PC-3 (cell line): Measurements from ENCODE around the gene TUBB2B.

ENCODE experiments used
- CTCF ChIP-seq: fragments of 300-600 bp; sonication (generic); conservative IDR thresholded peaks from 2 replicates; pipeline ENCODE4 v1.5.1; 2017; ENCODE audit warnings: antibody characterized with exemption, low read depth, mild to moderate bottlenecking, low read length
- EZH2phosphoT487 ChIP-seq: fragments of 300-600 bp; sonication (generic); IDR thresholded peaks from 2 replicates; pipeline ENCODE4 v1.6.1; 2018; ENCODE audit warnings: mild to moderate bottlenecking, antibody characterized with exemption, low read length, borderline replicate concordance

GRCh38 chr6:3227363-3228045, at the start of gene TUBB2B:
- TF ChIP-seq CTCF: no peak
- TF ChIP-seq EZH2phosphoT487: no peak
